GM18873 (cell line): Measurements from ENCODE around the gene ZC3HAV1L.
"Not testable (repeated sequence)": the region's sequence is repeated elsewhere in the genome, so short reads cannot be mapped to it uniquely, and the experiment has no call there.

Experiments used
- ATAC-seq: cut with Tn5 transposase; IDR thresholded peaks from one replicate; pipeline ENCODE4 v1.9.1; 2021; ENCODE audit warnings: mild to moderate bottlenecking, moderate library complexity, moderate number of reproducible peaks; ENCODE audit not compliant: unreplicated experiment, low FRiP score

The ZC3HAV1L gene

DNA sequence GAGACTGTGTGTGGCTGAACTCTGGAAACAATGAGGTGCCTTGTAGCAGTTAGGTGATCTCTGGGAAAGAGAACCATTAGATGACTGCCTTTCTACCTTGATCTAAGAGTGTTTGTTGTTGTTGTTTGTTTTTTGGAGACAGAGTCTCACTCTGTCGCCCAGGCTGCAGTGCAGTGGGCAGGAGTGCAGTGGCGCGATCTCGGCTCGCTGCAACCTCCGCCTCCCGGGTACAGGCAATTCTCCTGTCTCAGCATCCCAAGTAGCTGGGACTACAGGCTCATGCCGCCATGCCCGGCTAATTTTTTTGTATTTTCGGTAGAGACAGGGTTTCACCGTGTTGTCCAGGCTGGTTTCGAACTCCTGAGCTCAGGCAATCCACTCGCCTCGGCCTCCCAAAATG lies 18.8 kb upstream of the ZC3HAV1L start:
- not testable (repeated sequence) for ATAC-seq

DNA sequence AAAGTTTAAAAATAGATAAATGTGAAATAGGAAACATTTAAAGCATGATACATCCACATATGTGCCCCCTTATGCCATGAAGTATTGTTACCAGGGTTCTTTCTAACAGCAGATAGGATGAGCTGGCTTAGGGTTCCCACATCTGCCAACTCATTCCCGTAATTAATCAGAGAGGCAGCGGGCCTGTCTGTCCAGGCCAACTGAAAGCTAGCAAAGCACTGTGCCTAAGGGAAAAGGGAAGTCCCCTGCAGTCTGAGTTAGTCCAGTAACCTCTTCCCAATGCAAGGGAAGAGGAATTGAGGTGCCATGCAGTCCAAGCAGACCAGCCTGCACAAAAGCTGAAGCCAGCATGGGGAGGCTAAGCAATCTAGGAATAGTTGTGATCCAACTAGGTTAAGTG lies 18.3 kb upstream of the ZC3HAV1L start:
- ATAC-seq = no peak

DNA sequence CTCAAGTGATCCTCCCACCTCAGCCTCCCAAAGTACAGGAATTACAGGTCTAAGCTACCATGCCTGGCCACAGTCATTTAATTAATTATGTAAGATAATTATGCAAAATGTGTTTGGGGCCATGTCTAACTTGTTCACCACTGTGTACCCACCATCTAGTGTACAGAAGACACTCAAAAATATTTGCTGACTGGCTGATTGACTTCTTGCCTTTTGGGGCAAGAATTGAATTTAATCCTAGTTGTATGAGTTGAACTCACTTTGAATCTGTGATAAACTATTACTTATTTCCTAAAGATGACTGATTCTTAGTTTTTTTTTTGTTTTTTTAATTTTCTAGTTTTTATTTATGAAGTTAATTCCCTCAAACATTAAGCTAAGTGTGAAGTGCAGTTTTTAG lies 15.8 kb upstream of the ZC3HAV1L start:
- ATAC-seq = no peak

DNA sequence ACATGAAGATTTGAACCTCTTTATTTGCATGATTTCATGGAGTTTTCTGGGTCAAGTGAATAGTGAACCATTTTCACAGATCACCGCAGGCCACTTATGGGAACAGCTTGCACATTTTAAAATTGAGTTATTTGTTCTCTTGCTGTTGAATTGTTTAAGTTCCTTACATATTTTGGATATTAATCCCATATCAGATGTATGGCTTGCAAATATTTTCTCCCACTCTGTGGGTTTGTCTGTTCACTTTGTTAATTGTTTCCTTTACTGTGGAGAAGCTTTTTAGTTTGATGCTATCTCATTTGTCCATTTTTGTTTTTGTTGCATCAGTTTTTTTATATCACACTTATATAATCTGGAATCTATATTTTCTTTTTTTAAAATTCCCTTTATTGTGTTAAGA lies 14.1 kb upstream of the ZC3HAV1L start:
- no peak for ATAC-seq

DNA sequence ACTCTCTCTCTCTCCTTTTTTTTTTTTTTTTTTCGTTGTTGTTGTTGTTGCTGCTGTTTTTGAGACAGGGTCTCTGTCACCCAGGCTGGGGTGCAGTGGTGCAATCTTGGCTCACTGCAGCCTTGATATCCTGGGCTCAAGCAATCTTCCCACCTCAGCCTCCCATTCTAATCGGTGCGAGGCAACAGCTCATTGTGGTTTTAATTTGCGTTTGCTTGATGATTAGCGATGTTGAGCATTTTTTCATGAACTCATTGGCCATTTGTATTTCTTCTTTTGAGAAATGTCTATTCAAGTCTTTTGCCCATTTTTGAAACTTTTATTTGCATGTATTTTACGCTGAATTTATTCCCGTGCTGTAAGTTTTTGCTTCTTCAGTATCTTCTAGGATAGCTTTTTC lies 13.3 kb upstream of the ZC3HAV1L start:
- no peak for ATAC-seq

DNA sequence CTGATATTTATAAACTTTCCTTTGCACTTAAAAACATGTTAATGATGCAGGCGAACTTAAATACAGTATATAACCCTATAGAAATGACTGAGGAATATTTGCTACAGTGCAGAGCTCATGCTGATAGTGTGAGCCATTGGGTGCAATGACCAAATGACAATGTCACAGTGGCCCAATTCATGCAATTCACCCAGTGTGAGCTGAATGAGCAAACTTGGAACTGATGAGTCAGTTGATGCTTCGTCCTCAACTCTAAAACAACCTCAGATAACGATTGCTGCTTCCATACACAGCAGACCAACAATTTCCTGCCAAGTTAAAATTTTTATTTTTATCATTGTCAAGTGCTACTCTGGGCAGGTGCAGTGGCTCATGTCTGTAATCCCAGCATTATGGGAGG lies 12.1 kb upstream of the ZC3HAV1L start:
- ATAC-seq = no peak

DNA sequence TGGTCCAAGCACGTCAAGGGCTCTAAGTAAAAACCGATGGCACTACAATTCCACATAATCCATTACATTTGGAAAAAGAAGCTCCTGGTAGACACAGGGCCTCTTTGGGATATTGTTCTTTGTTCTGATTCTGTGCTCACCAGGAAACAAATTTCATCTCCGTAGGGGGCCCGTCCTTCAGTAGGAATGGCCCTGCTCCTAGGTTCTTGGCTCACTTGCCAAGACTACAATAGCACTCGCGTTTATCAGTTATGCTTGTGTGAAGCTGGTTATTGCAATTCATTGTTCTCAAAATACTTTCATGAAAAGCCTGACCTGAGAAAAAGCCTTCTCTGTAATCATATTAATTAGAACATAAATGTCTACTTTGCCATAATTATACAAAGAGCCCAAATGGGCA lies 10.3 kb upstream of the ZC3HAV1L start:
- no peak for ATAC-seq

DNA sequence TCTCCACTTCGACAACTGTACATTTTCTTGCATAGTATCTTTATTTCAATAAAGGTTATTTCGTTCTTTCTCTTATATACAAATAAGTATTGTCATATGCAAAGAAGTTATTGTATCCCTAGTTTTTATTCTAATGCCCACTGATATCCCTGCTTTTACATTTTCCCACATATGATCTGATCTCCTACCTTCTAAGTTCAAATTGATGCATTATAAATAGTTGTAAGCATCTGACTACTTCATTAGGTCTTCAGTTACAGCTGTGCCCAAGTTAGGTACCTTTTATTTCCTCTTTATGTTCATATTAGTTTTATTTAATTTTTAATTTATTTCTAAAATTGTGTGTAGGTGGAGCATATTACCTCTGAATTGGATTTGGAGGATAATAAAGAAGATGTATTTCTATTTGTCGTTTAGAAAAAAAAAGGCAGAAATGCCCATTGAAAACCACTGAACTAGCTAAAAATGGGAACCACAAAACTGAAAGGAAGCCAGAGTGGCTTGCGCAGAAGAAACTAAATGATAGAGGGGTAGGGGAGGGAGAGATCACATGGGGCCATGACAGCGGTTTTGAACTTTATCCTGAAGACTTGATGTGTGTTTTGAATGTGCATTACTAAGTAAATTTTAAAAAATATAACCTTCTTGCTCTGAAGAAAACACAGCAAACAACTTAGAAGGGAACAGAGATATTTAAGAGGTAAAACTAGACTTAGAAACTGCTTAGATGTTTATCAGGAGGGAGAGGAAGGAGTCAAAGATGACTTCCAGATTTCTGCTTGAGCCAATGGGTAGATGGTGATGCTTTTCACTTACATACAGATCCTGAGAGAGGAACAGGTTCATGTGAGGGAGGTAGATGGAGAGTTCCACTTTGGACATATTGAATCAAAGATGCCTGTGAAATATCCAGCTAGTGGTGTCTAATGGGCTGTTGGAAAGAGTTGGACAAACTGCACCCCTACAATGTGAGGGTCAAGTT lies 9.3 kb upstream of the ZC3HAV1L start:
- no peak for ATAC-seq

DNA sequence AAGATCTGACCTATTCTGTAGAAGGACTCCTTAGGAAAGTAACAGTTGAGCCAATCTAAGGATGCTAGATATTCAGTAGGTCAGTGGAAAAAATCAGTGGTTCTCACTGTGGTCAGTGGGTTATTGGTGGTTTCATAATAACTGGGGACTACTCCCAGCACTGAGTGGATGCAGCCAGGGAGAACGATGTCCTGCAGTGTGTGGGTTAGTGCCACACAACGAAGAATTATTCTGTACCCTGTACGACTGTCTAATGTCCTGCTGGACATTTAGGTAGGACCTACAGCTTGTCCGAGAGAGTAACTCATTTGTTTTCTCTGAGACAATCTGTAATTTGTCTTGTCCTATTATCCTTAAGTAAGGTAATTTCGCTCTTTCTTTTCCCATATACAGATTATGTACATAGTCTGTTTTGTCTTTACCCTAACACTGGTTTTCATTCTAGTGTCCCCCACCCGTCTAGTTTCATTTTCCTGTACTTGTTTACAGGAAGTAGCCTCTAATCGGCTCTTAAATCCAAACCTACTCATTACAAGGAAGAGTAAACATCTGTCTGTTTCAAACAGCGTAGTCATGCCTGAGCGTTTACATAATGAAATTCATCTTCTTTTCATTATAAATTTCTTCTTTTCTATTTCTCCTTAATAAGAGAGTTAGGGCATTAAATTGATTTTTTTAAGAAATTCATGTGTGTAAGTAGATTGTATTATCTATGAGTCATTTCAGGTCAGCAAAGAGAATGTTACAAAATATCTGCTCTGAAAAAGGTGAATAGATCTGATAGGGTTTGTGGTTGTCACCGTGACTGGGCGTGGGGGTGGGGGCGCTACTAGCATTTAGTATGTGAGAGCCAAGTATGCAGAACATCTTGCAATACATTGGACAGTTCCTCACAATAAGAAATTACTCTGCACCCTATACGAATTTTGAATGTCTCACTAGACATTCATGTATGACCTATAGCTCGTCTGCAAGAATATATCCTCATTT lies 8.3 kb upstream of the ZC3HAV1L start:
- no peak for ATAC-seq

DNA sequence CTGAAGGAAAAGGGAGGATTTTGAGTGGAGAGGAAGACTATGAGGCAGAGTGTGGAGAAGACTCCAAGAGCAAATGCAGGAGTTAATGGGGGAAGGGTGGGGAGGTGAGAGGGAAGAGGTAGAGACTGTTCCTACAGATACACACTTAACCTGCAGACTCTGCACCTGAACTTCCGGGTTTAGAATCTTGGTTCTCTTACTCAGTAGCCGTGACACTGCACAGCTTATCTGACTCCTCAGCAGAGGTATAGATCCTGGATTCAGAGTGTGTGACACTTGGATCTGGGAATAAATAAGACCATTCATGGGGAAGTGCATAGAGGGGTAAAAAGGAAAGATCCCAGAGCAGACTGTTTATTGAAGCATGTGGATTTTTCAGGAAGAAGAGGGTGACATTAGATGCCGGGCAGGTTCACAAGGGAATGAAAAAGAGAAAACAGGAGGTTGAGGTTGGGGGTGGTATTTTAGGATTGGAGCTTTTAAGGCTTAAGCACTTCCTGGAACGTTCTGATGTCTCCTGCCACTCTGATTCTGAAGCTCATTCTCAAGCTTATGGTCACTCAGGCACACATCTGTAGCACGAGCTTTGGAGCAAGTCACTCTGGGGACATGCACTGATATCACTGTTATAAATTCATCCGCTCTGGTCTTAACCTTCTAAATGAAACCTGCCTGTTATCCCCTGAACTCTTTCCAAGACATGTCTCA lies 5.7 kb upstream of the ZC3HAV1L start:
- ATAC-seq = no peak

DNA sequence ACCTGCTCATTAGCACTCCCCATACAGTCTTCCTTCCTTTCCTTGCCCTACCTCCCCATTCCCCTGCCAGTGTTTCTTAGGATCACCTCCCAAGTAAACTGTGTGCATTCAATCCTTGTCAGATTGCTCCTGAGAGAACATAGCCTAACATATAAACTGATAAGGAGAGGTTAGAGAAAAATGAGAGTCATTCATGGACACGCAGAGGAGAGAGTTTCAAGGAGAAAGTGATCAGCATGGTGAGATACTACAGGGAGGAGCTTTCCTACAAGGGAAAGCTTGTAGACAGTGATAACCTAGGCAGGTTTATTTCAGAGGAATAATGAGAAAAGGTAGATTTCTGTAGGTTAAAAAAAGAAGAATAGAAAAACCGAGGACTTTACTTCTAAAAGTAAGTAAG lies 2.8 kb upstream of the ZC3HAV1L start:
- ATAC-seq = no peak

DNA sequence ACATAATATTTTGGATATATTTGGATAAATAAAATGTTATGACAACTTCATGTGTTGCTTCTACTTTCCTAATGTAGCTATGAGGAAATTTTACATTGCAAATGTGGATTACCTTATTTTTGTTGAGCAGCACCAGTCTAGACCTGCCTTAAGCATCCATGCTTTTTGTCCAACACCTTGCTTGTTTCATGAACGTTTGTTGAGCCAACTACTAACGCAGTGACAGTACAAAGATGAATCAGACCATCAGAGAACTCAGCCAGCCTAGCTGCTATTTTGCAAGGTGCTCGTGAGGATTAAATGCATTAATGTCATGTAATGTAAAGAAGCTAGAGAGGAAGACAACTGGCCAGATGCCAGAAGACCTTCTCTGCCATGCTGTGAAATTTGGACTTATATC lies 1.1 kb upstream of the ZC3HAV1L start:
- no peak for ATAC-seq

DNA sequence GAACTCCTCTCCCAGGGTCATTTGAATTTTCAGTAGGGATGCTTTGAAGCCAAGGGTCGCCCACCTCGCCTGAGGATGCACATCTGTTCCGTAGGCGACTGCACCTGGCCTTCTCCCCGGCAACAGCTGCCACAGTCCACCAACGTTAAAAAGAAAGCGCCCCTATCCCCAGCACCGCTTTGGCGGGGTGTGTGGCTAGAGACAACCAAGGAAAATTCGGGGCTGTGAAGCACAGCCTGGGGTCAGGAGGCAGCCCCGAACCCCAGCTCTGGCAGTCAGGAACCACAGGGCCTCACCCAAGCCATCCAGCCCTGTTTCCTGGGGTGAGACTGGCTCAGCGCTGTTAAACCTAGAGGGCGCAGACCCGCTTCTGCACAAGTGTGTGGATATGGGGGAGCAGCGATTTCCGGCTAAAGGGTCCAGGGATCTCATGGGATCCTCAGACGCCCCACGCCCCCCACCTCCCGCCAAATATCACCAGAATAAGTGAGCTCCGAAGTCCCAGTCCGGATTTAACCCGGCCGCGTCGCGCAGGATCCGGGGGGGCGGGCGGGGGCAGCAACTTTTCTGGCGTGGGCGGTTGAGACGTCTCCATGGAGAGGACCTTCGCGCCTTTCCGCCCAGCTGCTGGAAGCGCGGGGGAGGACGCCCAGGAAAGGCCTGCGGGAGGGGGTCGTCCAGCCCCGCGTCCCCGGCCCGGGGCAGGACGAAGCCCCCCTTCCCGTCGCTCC lies 822 bp downstream of the ZC3HAV1L start:
- no peak for ATAC-seq

DNA sequence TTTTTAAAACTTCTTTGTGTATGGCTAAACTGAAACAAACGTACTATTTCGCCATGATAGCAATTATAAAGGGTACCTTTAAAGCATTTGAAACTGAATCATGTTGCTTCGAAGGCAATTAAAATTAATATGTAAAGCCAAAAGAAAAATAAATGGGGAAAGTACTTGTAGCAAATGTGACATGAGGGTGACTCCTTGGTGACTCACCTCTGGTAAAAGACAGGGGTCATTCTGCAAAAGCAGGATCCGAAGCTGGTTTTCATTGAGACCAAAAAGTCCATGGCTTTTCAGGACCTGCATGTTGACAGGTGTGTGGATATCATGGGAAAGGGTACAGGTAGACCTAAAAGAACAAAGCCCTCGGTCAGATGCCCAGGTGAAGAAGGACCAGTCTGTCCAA lies 1.5 kb downstream of the ZC3HAV1L start:
- no peak for ATAC-seq

DNA sequence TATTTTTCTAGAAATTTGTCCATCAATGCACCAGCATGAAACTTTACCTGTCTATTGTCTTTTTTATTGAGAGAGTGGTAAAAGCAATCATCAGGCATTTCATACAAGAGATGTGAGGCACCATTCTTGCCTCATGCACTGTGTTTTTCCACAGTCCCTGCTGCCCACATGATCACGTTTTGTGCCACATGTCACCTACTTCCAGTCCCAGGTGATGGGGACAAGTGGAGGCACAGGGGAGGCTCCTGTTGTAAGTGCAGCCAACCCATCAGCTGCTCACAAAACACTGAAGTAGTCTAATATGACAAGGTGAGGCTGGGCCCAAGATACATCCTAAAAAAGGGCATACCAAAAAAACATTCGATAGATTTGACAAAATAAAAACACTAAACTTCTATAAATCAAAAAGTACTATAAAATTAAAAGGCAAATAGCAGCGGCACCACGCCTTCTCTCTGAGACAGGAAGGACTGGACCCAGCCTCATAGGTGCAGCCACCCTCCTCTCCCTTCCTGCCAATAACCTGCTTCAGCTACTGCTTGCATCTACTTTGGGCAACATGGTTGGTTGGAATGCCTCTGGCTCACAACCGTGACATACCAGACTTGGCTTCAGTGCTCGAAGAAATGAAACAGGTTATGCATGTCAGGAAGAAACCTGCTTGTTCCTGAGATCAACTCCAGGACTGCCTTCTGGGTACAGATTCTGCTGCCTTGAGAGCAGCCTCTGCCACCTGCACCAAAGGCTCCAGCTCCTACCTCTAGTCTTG lies 2.3 kb downstream of the ZC3HAV1L start:
- ATAC-seq = no peak

DNA sequence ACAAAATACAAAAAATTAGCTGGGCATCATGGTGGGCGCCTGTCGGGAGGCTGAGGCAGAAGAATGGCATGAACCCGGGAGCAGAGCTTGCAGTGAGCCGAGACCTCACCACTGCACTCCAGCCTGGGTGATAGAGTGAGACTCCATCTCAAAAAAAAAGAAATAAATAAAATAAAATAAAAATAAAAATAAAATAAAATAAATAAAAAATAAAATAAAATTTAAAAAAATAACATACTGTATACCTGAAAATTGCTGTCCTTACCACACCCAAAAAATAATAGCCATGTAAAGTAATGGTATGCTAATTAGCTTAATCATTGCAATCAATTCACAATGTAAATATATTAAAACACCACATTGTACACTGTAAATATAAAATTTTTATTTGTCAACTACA lies 3.4 kb downstream of the ZC3HAV1L start:
- no peak for ATAC-seq

DNA sequence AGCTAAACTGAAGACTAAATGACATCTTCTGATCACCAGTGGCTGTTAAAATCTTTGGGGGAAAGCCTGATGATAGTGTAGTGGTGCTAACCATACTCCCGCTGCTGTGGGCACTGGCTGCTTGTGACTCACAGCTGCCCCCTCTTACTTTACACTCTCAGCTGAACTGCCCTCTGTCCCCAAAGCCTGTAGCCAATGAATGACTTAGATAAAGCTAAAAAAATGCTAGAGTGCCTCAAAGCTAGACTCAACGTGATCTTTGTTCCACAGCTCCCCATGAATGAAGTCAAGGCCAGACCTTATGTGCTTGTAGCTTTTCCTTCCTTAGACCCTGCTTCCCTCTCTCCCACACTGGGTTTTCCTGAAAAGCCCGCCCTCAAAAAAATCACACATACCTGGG lies 6.5 kb downstream of the ZC3HAV1L start:
- ATAC-seq = no peak

DNA sequence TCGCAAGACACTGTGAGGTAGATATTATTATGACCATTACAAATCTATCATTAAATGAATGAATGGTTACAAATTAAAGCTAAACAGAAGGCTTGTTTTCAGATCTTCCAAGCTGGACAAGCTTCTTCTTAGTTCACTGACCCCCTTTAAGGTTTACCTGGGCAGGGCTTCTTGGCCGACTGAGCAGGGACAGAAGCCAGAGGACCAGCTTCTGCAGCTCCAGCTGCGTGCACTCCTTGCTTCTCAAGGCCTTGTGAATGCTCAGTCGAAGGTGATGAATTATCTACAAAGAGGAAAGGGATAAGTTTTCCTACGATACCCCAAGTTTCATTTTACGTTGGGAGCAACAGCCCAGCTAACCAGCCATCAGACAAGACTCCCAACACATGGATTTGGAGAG lies 9.3 kb downstream of the ZC3HAV1L start:
- no peak for ATAC-seq

DNA sequence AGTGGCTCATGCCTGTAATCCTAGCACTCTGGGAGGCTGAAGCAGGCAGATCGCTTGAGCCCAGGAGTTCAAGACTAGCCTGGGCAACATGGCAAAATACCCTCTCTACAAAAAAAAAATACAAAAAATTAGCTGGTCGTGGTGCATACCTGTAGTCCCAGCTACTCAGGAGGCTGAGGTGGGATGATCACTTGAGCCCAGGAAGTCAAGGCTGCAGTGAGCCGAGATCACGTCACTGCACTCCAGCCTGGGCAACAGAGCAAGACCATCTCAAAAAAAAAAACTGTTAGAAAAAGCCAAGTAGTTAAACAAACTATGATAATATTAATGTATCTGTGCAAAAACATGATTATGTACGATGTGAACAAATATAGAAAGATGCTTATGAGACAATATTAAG lies 10.0 kb downstream of the ZC3HAV1L start:
- not testable (repeated sequence) for ATAC-seq
